Activated CD4-positive, alpha-beta T cell treated with anti-CD3 and anti-CD28 coated beads for 36 hours (primary cell): Measurements from ENCODE around the gene KCNN1. TPM values are rescaled to one million over a fixed set of nuclear protein-coding genes. Genes with fewer than 3 reads are reported as not detected.

Experiments used
- ATAC-seq: fragments of 200-7000 bp; cut with Tn5 transposase; one replicate; pipeline ENCODE4 v1.10.0; 2021; ENCODE audit warnings: mild to moderate bottlenecking, moderate library complexity
- CTCF ChIA-PET: fragments of 350-600 bp; sonication (Branson Sonifier 250); formaldehyde crosslinking; loops from one replicate; lab custom pipeline; 2021; ENCODE audit warnings: antibody characterized with exemption; lab: Charles Lee
- POLR2A ChIA-PET: fragments of 350-600 bp; sonication (Branson Sonifier 250); formaldehyde crosslinking; loops from one replicate; lab custom pipeline; 2021; ENCODE audit warnings: antibody characterized with exemption, inconsistent platforms; lab: Charles Lee
- DNase-seq: peaks from one replicate; pipeline ENCODE4 v3.0.0-alpha.2; 2020
- H3K27ac Mint-ChIP-seq: one replicate; pipeline ENCODE4 v1.8.0; 2021; ENCODE audit warnings: mixed read lengths
- H3K27me3 Mint-ChIP-seq: one replicate; pipeline ENCODE4 v1.8.0; 2021; ENCODE audit warnings: mixed read lengths
- H3K36me3 Mint-ChIP-seq: one replicate; pipeline ENCODE4 v1.8.0; 2021; ENCODE audit warnings: low read depth, mixed read lengths
- H3K4me1 Mint-ChIP-seq: one replicate; pipeline ENCODE4 v1.8.0; 2021; ENCODE audit warnings: mixed read lengths
- H3K4me3 Mint-ChIP-seq: one replicate; pipeline ENCODE4 v1.8.0; 2021; ENCODE audit warnings: mild to moderate bottlenecking, moderate library complexity, mixed read lengths
- H3K9me3 Mint-ChIP-seq: one replicate; pipeline ENCODE4 v1.8.0; 2021; ENCODE audit warnings: low read depth, mixed read lengths
- intact Hi-C, 2 experiments: fragments of 100-400 bp; cut with DNase I in 1 of 2; cut with micrococcal nuclease in 1 of 2; formaldehyde crosslinking; loops; one replicate each; pipeline versions ENCODE4 v1.14.2 to v1.15.1; 2022 to 2024; cut with DNase I, micrococcal nuclease
- total RNA-seq, 2 experiments: library from RNA; stranded (reverse); gene quantifications; one replicate each; pipeline ENCODE4 v1.2.3, GENCODE V29; 2021

KCNN1 gene
- total RNA-seq, 2 experiments from 2014 or later = 0.05 TPM; not detected in 1

- no peak overlapping the region for H3K4me3 Mint-ChIP-seq
- intact Hi-C loops = no loop called here
- no peak for DNase-seq
- POLR2A ChIA-PET = no interaction called here
- no peak overlapping the region for H3K27ac Mint-ChIP-seq
- H3K4me1 Mint-ChIP-seq = peaks cover 33% of the 10 kb centered on the region
- CTCF ChIA-PET = interaction anchor here (0.5 to 3.9 kb wide), 7 partner anchors 8 to 184 kb away, joined by 4 to 10 read pairs (median 4); partner anchors contain the start of gene CCDC124
- H3K36me3 Mint-ChIP-seq = no peaks in the 10 kb centered on the region
- no peak for ATAC-seq
- H3K9me3 Mint-ChIP-seq = no peaks in the 10 kb centered on the region
- peaks cover 54% of the 10 kb centered on the region for H3K27me3 Mint-ChIP-seq
Measured at GRCh38 chr19:17953869-17954268, 13.0 kb upstream of the KCNN1 start.

DNA sequence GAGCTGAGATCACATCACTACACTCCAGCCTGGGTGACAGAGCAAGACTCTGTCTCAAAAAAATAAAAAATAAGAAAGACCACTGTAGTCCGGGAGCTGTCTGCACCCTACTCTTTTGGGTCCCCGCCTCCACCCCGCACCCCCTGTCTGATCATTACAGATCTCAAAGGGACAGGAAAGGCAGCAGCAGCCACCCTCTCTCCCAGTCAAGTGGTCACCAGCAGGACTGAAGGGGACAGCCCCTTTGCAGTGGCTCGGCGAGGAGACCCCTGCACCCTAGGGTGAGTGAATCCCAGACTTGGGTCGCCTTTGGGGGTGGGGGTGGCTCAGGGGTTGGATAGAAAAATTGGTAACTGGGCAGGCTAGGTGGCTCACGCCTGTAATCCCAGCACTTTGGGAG lies 12.5 kb upstream of the KCNN1 start:
- ATAC-seq (no peak), DNase-seq (no peak)
- intact Hi-C loops = no loop called here
- no peak overlapping the region for H3K27ac Mint-ChIP-seq
- no peaks in the 10 kb centered on the region for H3K36me3 Mint-ChIP-seq
- no peak overlapping the region for H3K4me3 Mint-ChIP-seq
- peaks cover 28% of the 10 kb centered on the region for H3K4me1 Mint-ChIP-seq
- POLR2A ChIA-PET = no interaction called here
- peaks cover 49% of the 10 kb centered on the region for H3K27me3 Mint-ChIP-seq
- no peaks in the 10 kb centered on the region for H3K9me3 Mint-ChIP-seq
- CTCF ChIA-PET = interaction anchor here (0.7 to 3.9 kb wide), 5 partner anchors 9 to 90 kb away, joined by 4 to 10 read pairs (median 4); partner anchors contain the start of gene CCDC124

DNA sequence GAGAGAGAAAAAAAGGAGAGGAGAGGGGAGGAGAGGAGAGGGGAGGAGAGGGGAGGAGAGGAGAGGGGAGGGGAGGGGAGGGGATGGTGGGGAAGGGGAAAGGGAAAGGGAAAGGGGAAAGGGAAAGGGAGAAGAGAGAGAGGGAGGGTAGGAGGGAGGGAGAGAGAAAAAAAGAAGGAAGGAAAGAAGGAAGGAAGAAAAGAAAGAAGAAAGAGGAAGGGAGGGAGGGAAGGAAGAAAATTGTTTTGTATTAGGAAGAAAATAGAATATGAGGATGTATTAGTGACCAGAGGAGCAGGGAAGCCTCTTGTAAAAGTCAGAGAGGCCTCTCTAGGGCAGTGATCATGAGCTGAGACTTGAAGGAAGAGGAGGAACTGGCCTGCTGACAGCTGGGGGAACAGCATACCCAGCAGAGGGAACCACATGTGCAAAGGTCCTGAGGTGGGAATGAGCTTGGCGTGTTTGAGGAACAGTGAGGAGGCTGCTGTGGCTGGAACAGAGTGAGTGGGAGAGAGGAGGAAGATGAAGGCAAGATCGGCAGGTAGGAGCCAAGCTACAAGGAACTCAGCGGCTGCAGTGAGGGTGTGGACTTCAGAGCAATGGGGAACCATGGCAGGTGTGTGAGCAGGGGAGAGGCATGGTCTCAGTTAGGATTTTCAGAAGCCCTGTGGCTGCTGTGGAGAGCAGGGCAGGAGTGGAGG lies 9.6 kb upstream of the KCNN1 start:
- DNase-seq (no peak), ATAC-seq (no peak)
- no peaks in the 10 kb centered on the region for H3K9me3 Mint-ChIP-seq
- H3K27me3 Mint-ChIP-seq = peaks cover 28% of the 10 kb centered on the region
- CTCF ChIA-PET = interaction anchor here (0.6 to 3.9 kb wide), 5 partner anchors 12 to 67 kb away, joined by 3 to 10 read pairs (median 3); no protein-coding TSS in a partner anchor
- H3K4me3 Mint-ChIP-seq = no peak overlapping the region
- H3K4me1 Mint-ChIP-seq = peaks cover 5% of the 10 kb centered on the region
- no peaks in the 10 kb centered on the region for H3K36me3 Mint-ChIP-seq
- intact Hi-C loops = no loop called here
- POLR2A ChIA-PET = no interaction called here
- H3K27ac Mint-ChIP-seq = no peak overlapping the region

GRCh38 chr19:17957885-17958284 lies 9.0 kb upstream of the KCNN1 start:
- ChIA-PET POLR2A (interaction anchor here (0.5 kb wide), 1 partner anchor 131 kb away, joined by 3 read pairs; no protein-coding TSS in a partner anchor), CTCF (interaction anchor here (0.6 to 2.9 kb wide), 4 partner anchors 20 to 330 kb away, joined by 3 to 10 read pairs (median 3); no protein-coding TSS in a partner anchor)
- intact Hi-C loops = no loop called here
- Mint-ChIP-seq H3K27ac (no peak overlapping the region), H3K27me3 (peaks cover 24% of the 10 kb centered on the region), H3K4me1 (peaks cover 2% of the 10 kb centered on the region), H3K4me3 (no peak overlapping the region), H3K9me3 (no peaks in the 10 kb centered on the region), H3K36me3 (no peaks in the 10 kb centered on the region)
- no peak for DNase-seq
- ATAC-seq = no peak

DNA sequence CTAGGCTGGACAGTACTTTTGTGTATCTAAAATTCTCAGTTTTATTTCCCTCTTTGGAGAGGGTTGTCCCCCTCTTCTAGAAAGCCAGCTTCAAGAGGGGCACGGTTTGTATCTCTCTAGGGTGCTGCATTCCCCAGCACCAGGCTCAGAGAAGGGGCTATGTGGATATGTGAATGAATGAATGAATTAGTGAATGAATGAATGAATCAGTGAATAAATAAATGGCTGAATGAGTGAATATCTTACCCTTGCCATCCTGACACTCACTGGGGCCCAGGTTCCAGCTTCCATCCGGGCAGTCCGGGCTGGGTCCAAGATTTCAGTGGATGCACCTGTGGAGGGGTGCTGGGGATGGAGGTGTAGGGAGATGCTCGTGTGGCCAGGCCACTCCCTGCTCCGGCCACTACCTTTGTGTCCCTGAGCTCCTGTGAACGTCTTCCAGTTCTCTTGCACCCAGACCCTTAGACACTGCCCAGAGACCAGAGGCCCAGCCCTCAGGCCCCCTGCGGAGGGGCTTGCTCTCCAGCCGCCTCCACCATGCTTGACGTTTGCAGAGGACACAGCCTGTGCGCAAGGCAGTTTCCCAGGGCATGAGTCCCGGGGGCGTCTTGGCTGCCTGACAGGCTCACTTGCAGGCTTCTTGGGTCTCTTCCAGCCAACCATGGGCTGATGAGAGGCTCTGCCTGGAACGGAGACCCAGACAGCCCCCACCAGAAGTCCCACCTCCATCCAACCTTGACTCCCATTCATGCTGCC lies 2.8 kb upstream of the KCNN1 start:
- Mint-ChIP-seq H3K4me1 (peaks cover 3% of the 10 kb centered on the region), H3K9me3 (no peaks in the 10 kb centered on the region), H3K27me3 (peaks cover 28% of the 10 kb centered on the region), H3K4me3 (no peak overlapping the region), H3K36me3 (no peaks in the 10 kb centered on the region), H3K27ac (no peak overlapping the region)
- ChIA-PET POLR2A (no interaction called here), CTCF (interaction anchor here (0.7 to 1.3 kb wide), 3 partner anchors 9 to 341 kb away, joined by 3 to 4 read pairs (median 3); no protein-coding TSS in a partner anchor)
- no peak for DNase-seq
- ATAC-seq = no peak
- intact Hi-C loops = no loop called here

DNA sequence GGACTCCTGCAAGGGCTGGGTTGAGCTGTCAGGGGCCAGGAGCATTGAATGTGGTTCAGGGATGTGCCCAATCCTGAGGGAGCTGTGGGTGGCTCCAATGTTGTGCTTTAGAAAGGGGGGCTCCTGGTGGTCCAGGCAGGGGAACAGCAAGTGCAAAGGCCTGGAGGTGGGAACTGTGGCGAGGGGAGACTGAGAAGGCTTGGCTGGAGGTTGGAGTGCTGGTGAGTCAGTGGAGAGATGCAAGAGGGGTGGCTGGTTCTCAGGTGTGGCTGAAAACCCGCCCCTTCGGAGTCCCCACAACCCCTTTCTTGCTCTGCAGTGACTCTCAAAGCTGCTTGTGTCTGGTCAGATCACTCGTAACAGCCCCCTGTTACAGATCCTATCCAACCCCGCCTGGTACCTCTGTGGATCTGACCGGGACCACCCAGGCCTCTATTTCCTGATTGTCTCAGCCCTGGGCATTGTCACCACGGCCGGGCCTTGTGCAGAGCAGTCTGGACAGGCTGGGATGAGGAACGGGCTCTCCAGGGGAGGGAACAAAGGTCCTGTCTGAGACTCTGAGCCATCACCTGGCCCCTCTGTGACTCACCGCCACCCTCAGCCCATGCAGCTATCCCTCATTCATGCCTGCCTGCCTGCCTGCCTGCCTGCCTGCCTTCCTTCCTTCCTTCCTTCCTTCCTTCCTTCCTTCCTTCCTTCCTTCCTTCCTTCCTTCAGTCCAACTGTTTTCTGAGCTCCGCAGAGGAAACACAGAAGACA lies 1.4 kb upstream of the KCNN1 start:
- ATAC-seq (peak; percentile 42), DNase-seq (no peak)
- peaks cover 3% of the 10 kb centered on the region for H3K4me1 Mint-ChIP-seq
- H3K36me3 Mint-ChIP-seq = no peaks in the 10 kb centered on the region
- no peaks in the 10 kb centered on the region for H3K9me3 Mint-ChIP-seq
- intact Hi-C loops = no loop called here
- H3K4me3 Mint-ChIP-seq = no peak overlapping the region
- H3K27ac Mint-ChIP-seq = no peak overlapping the region
- ChIA-PET CTCF (interaction anchor here (0.6 to 1.3 kb wide), 4 partner anchors 23 to 345 kb away, joined by 3 to 4 read pairs (median 4); no protein-coding TSS in a partner anchor), POLR2A (no interaction called here)
- peaks cover 28% of the 10 kb centered on the region for H3K27me3 Mint-ChIP-seq

- CTCF ChIA-PET = interaction anchor here (0.6 to 1.3 kb wide), 4 partner anchors 23 to 346 kb away, joined by 3 to 4 read pairs (median 4); no protein-coding TSS in a partner anchor
- Mint-ChIP-seq H3K4me1 (peaks cover 3% of the 10 kb centered on the region), H3K4me3 (no peak overlapping the region), H3K27ac (no peak overlapping the region), H3K36me3 (no peaks in the 10 kb centered on the region), H3K9me3 (no peaks in the 10 kb centered on the region), H3K27me3 (peaks cover 28% of the 10 kb centered on the region)
- no peak for ATAC-seq
- no peak for DNase-seq
- intact Hi-C loops = no loop called here
- POLR2A ChIA-PET = no interaction called here
Measured at GRCh38 chr19:17966129-17966483, 801 bp upstream of the KCNN1 start.

DNA sequence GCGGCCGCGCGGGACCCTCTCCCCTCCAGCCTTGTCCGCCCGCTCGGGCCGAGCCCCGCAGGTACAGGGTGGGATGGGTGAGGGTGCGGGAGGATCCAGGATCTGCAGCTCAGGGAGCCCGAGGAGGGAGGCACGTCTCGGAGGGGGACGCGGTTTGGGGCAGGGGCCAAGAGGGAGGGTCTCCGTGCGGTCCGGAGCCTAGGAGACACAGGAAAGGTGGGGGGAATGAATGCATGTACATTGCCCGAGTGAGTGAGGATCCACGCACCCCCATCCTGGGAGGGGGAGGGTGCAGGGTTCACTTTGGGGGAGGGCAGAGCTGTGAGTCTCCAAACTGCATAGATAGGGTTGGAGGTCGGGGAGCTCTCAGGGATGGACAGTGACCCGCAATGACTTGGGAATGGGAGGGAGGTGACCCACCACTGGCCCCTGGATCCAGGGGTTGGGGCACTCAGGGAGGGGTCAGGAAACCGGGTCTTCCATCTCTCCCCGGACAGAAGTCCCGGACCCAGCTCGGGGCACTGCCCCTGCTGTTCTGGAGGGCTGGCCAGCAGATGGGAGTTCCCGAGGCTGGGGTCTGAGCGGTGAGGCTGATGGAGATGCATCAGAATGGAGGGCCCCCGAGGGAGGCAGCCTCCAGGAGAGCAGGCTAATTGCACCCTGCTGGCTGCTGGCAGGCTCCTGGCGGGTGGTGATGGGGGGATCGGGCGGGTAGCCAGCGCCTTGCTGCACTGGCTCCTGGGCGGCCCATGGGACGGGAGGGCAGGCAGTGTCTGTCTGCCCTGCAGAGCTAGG lies 547 bp downstream of the KCNN1 start:
- no peak for ATAC-seq
- Mint-ChIP-seq H3K27me3 (peaks cover 28% of the 10 kb centered on the region), H3K27ac (no peak overlapping the region), H3K4me3 (no peak overlapping the region), H3K36me3 (no peaks in the 10 kb centered on the region), H3K9me3 (no peaks in the 10 kb centered on the region), H3K4me1 (peaks cover 3% of the 10 kb centered on the region)
- intact Hi-C loops = no loop called here
- ChIA-PET CTCF (no interaction called here), POLR2A (no interaction called here)
- no peak for DNase-seq

DNA sequence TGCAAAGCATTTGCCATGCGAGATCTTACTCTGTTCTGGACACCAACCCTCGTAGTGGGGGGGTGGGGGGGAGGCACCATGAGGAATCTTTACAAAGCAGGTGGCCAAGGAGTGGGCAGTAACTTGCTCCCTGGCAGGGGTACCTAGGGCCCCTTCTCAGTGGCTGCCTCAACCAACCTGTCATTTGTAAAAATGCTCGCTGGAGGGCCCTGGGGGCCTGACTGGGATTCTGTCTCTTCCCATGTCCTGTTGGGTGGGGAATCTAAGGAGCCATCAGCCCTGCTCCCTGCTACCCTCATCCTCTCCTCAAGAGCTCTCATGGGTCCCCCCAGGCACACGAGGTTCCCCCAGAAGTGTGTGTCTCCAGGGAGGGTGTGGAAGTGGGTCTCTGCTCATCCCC lies 1.5 kb downstream of the KCNN1 start:
- CTCF ChIA-PET = interaction anchor here (0.7 kb wide), 1 partner anchor 22 kb away, joined by 3 read pairs; no protein-coding TSS in a partner anchor
- Mint-ChIP-seq H3K27ac (no peak overlapping the region), H3K4me3 (no peak overlapping the region), H3K9me3 (no peaks in the 10 kb centered on the region), H3K36me3 (no peaks in the 10 kb centered on the region), H3K27me3 (peaks cover 28% of the 10 kb centered on the region), H3K4me1 (peaks cover 3% of the 10 kb centered on the region)
- DNase-seq (no peak), ATAC-seq (no peak)
- POLR2A ChIA-PET = no interaction called here
- intact Hi-C loops = no loop called here

DNA sequence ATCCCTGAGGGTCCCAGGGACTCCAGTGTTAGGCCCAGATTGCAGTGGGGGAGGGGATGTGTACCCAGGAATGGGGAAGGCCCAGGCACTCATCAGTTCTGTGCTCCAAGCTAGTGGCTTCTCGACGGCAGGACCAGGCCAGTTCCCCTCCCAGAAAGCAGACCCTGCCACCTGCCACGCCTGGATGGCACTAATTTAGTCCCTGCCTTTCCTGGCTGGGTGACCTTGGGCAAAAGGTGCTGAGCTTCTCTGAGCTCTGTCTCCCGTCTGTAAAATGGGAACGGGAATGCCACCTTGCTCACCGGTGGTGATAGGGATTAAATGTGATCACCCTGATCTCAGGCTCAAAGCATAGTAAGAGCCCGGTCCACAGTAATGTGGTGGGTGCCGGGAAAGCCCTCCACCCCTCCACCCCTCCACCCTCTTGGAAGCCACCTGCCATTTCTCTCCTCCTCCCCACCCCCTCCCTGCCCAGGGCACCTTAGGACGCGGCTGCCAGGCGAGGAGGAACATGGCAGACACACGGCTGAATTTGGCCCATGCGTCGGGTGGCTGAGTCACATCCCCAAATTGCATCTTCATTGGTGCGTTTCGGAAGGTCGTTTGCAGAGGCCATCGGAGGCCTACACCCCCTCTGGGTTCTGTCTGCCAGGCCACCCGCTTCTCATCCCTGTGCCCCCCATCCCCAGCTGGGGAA lies 2.3 kb downstream of the KCNN1 start:
- ATAC-seq = no peak
- Mint-ChIP-seq H3K4me3 (no peak overlapping the region), H3K9me3 (no peaks in the 10 kb centered on the region), H3K27ac (no peak overlapping the region), H3K27me3 (peaks cover 24% of the 10 kb centered on the region), H3K4me1 (peaks cover 3% of the 10 kb centered on the region), H3K36me3 (no peaks in the 10 kb centered on the region)
- ChIA-PET POLR2A (no interaction called here), CTCF (no interaction called here)
- intact Hi-C loops = no loop called here
- DNase-seq = no peak
